Calu3 (cell line): ENCODE data around the gene MSL3. TPM values are rescaled to one million over a fixed set of nuclear protein-coding genes. Genes with fewer than 3 reads are reported as not detected.

ENCODE experiments used
- BruUV-seq: library from RNA; stranded (reverse); fragments of 400-500 nt; replicated peaks from 2 replicates; lab custom pipeline; 2021; lab: Mats Ljungman, UMichigan
- CTCF ChIA-PET: fragments of 300-600 bp; sonication (Branson Sonifier 250); formaldehyde crosslinking; loops from one replicate; lab custom pipeline; 2022; ENCODE audit warnings: antibody characterized with exemption; lab: Charles Lee
- DNase-seq: peaks from one replicate; pipeline ENCODE4 v3.0.0; 2022
- H3K27ac Mint-ChIP-seq: one replicate; pipeline ENCODE4 v1.8.0; 2022; ENCODE audit warnings: mixed read lengths; ENCODE audit not compliant: unreplicated experiment
- H3K27me3 Mint-ChIP-seq: one replicate; pipeline ENCODE4 v1.8.0; 2022; ENCODE audit warnings: mixed read lengths; ENCODE audit not compliant: unreplicated experiment
- H3K36me3 Mint-ChIP-seq: one replicate; pipeline ENCODE4 v1.8.0; 2022; ENCODE audit warnings: mild to moderate bottlenecking, moderate library complexity, mixed read lengths; ENCODE audit not compliant: insufficient read depth, unreplicated experiment
- H3K4me1 Mint-ChIP-seq: one replicate; pipeline ENCODE4 v1.8.0; 2022; ENCODE audit warnings: mild to moderate bottlenecking, low read depth, mixed read lengths; ENCODE audit not compliant: unreplicated experiment
- H3K4me3 Mint-ChIP-seq: one replicate; pipeline ENCODE4 v1.8.0; 2022; ENCODE audit warnings: mild to moderate bottlenecking, low read depth, moderate library complexity, mixed read lengths; ENCODE audit not compliant: unreplicated experiment
- H3K9me3 Mint-ChIP-seq: one replicate; pipeline ENCODE4 v1.8.0; 2022; ENCODE audit warnings: low read depth, mixed read lengths; ENCODE audit not compliant: unreplicated experiment
- intact Hi-C: fragments of 100-400 bp; cut with micrococcal nuclease; formaldehyde crosslinking; loops from one replicate; pipeline ENCODE4 v1.10.0; 2022; ENCODE audit not compliant: unreplicated experiment
- total RNA-seq: library from RNA; stranded (reverse); gene quantifications from 2 replicates; pipeline ENCODE4 v1.2.3, GENCODE V29; 2022
- TF ChIP-seq, protein P1 (sequence below): fragments of 200-600 bp; IDR thresholded peaks from one replicate; pipeline ENCODE4 v1.8.0; 2022; ENCODE audit warnings: antibody characterized with exemption; ENCODE audit not compliant: unreplicated experiment

MSL3 gene
- total RNA-seq, 1 experiment from 2014 or later = 30.7 TPM

DNA sequence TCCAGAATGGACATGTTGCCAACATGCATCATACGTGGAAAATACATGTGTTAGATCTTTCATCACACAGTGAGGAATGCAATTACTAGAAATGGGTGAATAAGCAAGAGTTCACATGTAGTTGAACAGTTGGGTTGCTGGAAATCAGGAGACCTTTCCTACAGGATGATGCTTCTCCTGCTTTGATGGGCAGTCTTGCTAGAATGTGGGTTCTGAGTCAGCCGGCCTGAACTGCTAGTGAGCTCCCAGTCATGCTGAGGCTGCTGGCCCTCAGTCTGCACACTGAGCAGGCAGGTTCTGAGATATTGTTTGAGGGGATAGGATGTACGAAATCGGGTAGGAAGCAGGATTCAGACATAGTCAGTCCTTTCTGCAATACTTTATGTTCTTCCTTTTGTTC is 20.2 kb downstream of the MSL3 start:
- H3K4me1 Mint-ChIP-seq = no peaks in the 10 kb centered on the region
- intact Hi-C loops = no loop called here
- CTCF ChIA-PET = no interaction called here

DNA sequence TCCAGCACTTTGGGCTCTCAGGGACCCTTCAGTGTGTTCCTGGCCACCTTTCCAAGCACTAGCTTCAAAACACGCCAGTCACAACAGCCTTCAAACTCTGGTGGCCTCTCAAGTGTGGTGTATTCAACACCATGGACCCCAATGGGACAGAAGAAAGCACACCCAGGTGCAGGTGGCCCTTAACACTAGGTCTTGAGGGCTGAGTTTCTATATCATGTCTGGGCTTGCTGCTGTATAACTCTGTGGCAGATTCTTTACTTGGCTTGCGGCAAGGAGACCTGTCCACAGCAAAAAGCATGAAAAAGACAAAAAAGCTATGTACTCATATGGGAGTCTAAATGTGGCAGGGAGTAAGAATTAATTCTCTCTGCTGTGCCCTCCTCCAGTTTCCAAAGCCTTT is 23.1 kb downstream of the MSL3 start:
- intact Hi-C loops = no loop called here
- no peaks in the 10 kb centered on the region for H3K27me3 Mint-ChIP-seq
- TF ChIP-seq, protein P1, sequence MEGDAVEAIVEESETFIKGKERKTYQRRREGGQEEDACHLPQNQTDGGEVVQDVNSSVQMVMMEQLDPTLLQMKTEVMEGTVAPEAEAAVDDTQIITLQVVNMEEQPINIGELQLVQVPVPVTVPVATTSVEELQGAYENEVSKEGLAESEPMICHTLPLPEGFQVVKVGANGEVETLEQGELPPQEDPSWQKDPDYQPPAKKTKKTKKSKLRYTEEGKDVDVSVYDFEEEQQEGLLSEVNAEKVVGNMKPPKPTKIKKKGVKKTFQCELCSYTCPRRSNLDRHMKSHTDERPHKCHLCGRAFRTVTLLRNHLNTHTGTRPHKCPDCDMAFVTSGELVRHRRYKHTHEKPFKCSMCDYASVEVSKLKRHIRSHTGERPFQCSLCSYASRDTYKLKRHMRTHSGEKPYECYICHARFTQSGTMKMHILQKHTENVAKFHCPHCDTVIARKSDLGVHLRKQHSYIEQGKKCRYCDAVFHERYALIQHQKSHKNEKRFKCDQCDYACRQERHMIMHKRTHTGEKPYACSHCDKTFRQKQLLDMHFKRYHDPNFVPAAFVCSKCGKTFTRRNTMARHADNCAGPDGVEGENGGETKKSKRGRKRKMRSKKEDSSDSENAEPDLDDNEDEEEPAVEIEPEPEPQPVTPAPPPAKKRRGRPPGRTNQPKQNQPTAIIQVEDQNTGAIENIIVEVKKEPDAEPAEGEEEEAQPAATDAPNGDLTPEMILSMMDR = no peak
- no peaks in the 10 kb centered on the region for H3K9me3 Mint-ChIP-seq
- no peaks in the 10 kb centered on the region for H3K4me1 Mint-ChIP-seq
- no TSS peak for BruUV-seq
- no peak overlapping the region for H3K4me3 Mint-ChIP-seq
- CTCF ChIA-PET = no interaction called here
- no peak for DNase-seq
- H3K27ac Mint-ChIP-seq = no peak overlapping the region
- peaks cover 5% of the 10 kb centered on the region for H3K36me3 Mint-ChIP-seq

More for the DNA sequence above, 20.2 kb downstream of the MSL3 start:
- Mint-ChIP-seq H3K9me3 (no peaks in the 10 kb centered on the region), H3K4me3 (no peak overlapping the region), H3K27me3 (no peaks in the 10 kb centered on the region), H3K36me3 (peaks cover 18% of the 10 kb centered on the region), H3K27ac (no peak overlapping the region)
- BruUV-seq = no TSS peak
- TF ChIP-seq, protein P1 = no peak
- DNase-seq = no peak

DNA sequence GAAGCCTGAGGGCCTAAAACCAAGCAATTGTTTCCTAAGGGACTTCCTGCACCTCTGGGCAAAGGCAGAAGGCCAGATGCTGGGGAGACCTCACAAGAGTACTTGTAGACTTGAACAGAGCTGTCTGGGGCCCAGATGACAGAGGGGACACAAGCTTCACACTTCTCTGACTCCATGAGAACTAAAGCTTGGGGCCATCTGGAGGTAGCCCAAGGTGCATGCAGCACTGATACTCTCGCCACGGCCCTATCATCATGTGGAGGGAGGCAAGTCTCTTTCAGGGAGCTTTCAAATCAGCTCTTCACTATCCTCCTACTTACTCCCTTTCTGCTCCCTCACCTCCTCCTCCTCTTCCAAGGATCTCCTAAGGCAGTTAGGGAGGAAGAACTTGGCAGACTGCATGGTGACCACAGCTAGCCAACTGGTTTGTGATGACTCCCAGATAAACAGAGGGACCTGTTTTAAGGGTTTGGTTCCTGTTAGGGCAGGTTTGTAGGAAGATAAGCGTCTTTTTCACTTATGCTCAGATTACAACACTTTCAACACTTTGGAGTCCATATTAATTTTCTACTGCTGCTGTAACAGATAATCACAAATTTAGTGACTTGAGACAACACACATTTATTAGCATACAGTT is 23.8 kb downstream of the MSL3 start:
- Mint-ChIP-seq H3K36me3 (peaks cover 5% of the 10 kb centered on the region), H3K4me3 (no peak overlapping the region), H3K9me3 (no peaks in the 10 kb centered on the region), H3K27ac (no peak overlapping the region), H3K4me1 (no peaks in the 10 kb centered on the region), H3K27me3 (no peaks in the 10 kb centered on the region)
- DNase-seq = no peak
- intact Hi-C loops = no loop called here
- CTCF ChIA-PET = no interaction called here
- TF ChIP-seq, protein P1 = no peak
- BruUV-seq = no TSS peak

DNA sequence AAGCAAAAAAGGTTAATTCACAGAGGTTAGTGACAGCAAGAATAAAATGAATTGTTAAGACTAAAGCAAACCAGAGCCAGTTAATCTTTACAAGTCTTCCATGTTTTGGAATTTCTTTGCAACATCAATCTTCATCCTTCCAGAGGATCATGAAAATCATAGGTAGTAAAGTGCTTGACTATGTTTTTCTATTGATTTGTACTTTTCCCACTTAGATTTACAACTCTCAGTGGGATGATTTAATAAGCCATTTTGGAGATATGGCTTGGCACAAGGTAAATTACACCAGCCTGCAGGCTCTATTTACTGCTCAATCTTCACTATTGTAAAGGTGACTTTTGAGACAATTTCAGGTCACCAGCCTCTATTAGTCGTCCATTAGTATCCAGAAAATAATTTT is 26.5 kb downstream of the MSL3 start:
- TF ChIP-seq, protein P1 = no peak
- BruUV-seq = no TSS peak
- Mint-ChIP-seq H3K27ac (no peak overlapping the region), H3K4me1 (no peaks in the 10 kb centered on the region), H3K27me3 (no peaks in the 10 kb centered on the region), H3K4me3 (no peak overlapping the region), H3K9me3 (no peaks in the 10 kb centered on the region), H3K36me3 (peaks cover 5% of the 10 kb centered on the region)
- intact Hi-C loops = no loop called here
- DNase-seq = no peak
- CTCF ChIA-PET = no interaction called here
